ENCODE measurements around the gene TXNRD1.
A peak's percentile ranks its signal among the peaks of the same experiment; 100 is the strongest.

Gene TXNRD1

DNA sequence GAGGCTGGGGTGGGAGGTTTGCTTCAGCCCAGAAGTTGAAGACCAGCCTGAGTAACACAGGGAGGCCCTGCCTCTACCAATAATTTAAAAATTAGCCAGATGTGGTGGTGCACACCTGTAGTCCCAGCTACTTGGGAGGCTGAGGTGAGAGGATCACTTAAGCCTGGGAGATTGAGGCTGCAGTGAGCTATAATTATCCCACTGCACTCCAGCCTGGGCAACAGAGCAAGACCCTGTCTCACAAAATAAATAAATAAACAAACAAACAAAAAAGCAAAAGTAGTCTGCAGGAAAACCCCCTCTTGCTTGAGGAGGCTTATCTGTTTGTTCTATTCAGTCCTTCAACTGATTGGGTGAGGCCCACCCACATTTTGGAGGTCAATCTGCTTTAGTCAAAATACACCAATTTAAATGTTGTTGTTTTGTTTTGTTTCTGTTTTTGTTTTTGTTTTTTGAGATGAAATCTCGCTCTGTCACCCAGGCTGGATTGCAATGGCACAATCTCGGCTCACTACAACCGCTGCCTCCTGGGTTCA is 24.9 kb upstream of the TXNRD1 start:
- POLR2A ChIA-PET: no interaction called here
- Histone ChIP-seq H3K27ac (ENCODE audit: insufficient read depth in 1 of 2, low read depth in 1 of 2, low read length in 2 of 2, poor library complexity in 1 of 2, severe bottlenecking in 2 of 2) (no peak overlapping the region), H3K36me3 (ENCODE audit: control insufficient read depth in 4 of 4, insufficient read depth in 4 of 4, low read length in 3 of 4) (no peaks in the 10 kb centered on the region), H3K4me1 (ENCODE audit: control extremely low read depth in 1 of 4, control insufficient read depth in 4 of 4, insufficient read depth in 4 of 4, low read length in 3 of 4) (no peaks in the 10 kb centered on the region), H3K27me3 (replicated peaks in 2 of 5; ENCODE audit: control insufficient read depth in 4 of 5, insufficient read depth in 5 of 5, low read length in 4 of 5) (no peaks in the 10 kb centered on the region), H3K9me3 (ENCODE audit: control extremely low read depth in 1 of 5, control insufficient read depth in 4 of 5, insufficient read depth in 2 of 5, low read depth in 1 of 5, low read length in 4 of 5) (no peaks in the 10 kb centered on the region), H3K4me3 (ENCODE audit: control insufficient read depth in 1 of 7, extremely low read depth in 1 of 7, insufficient read depth in 4 of 7, low read depth in 2 of 7, low read length in 6 of 7) (no peak overlapping the region)
- CTCF ChIA-PET: no interaction called here
- 96% methylated on average over 3 of the region's 3 CpGs for WGBS (ENCODE audit: insufficient coverage)
- DNase-seq: no peak

DNA sequence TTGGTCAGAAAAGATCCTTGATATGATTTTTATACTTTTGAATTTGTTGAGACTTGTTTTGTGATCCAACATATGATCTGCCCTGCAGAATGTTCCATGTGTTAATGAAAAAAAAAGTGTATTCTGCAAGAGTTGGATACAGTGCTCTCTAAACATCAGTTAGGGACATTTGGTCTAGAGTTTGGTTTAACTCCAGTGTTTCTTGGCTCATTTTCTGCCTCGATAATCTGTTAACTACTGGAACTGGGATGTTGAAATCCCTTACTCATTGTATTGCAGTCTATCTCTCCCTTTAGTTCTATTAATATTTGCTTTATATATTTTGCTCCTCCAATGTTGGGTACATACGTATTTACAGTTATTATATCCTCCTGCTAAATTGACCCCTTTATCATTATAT is 18.3 kb upstream of the TXNRD1 start:
- no peak overlapping the region for H3K4me3 ChIP-seq (ENCODE audit: control insufficient read depth in 1 of 7, extremely low read depth in 1 of 7, insufficient read depth in 4 of 7, low read depth in 2 of 7, low read length in 6 of 7)
- H3K36me3 ChIP-seq (ENCODE audit: control insufficient read depth in 4 of 4, insufficient read depth in 4 of 4, low read length in 3 of 4): no peaks in the 10 kb centered on the region
- ChIA-PET POLR2A (no interaction called here), CTCF (no interaction called here)
- H3K27ac ChIP-seq (ENCODE audit: insufficient read depth in 1 of 2, low read depth in 1 of 2, low read length in 2 of 2, poor library complexity in 1 of 2, severe bottlenecking in 2 of 2): no peak overlapping the region
- H3K9me3 ChIP-seq (ENCODE audit: control extremely low read depth in 1 of 5, control insufficient read depth in 4 of 5, insufficient read depth in 2 of 5, low read depth in 1 of 5, low read length in 4 of 5): peaks cover 0 to 7% (median 3%) of the 10 kb centered on the region in 5 experiments
- no peaks in the 10 kb centered on the region for H3K4me1 ChIP-seq (ENCODE audit: control extremely low read depth in 1 of 4, control insufficient read depth in 4 of 4, insufficient read depth in 4 of 4, low read length in 3 of 4)
- no CpG with 5 or more reads among the region's 2 CpGs for WGBS (ENCODE audit: insufficient coverage)
- DNase-seq: no peak
- no peaks in the 10 kb centered on the region for H3K27me3 ChIP-seq (replicated peaks in 2 of 5; ENCODE audit: control insufficient read depth in 4 of 5, insufficient read depth in 5 of 5, low read length in 4 of 5)

DNA sequence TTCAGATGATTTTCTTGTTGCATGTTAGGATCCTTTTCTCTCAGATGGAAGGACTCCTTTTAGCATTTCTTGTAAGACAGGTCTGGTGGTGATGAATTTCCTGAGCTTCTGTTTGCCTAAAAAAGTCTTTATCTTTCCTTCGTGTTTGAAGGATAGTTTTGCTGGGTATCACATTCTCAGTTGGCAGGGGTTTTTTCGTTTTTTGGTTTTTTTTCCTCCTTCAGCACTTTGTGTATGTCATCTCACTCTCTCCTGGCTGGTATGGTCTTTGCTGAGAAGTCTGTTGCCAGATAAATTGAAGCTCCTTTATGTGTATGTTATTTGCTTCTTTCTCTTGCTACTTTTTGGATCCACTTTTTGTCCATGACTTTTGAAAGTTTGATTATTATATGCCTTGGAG is 15.6 kb upstream of the TXNRD1 start:
- H3K4me3 ChIP-seq (ENCODE audit: control insufficient read depth in 1 of 7, extremely low read depth in 1 of 7, insufficient read depth in 4 of 7, low read depth in 2 of 7, low read length in 6 of 7): no peak overlapping the region
- ChIA-PET POLR2A (no interaction called here), CTCF (interaction anchor here (0.6 to 1.3 kb wide), 5 partner anchors 11 to 932 kb away, joined by 3 to 7 read pairs (median 3); no protein-coding TSS in a partner anchor)
- 100% methylated on average over 1 of the region's 2 CpGs for WGBS (ENCODE audit: insufficient coverage)
- peaks cover 0 to 7% (median 3%) of the 10 kb centered on the region in 5 experiments for H3K9me3 ChIP-seq (ENCODE audit: control extremely low read depth in 1 of 5, control insufficient read depth in 4 of 5, insufficient read depth in 2 of 5, low read depth in 1 of 5, low read length in 4 of 5)
- H3K27ac ChIP-seq (ENCODE audit: insufficient read depth in 1 of 2, low read depth in 1 of 2, low read length in 2 of 2, poor library complexity in 1 of 2, severe bottlenecking in 2 of 2): no peak overlapping the region
- peak in 1 of 3 donors; percentile 13 for DNase-seq
- H3K27me3 ChIP-seq (replicated peaks in 2 of 5; ENCODE audit: control insufficient read depth in 4 of 5, insufficient read depth in 5 of 5, low read length in 4 of 5): no peaks in the 10 kb centered on the region
- no peaks in the 10 kb centered on the region for H3K36me3 ChIP-seq (ENCODE audit: control insufficient read depth in 4 of 4, insufficient read depth in 4 of 4, low read length in 3 of 4)
- no peaks in the 10 kb centered on the region for H3K4me1 ChIP-seq (ENCODE audit: control extremely low read depth in 1 of 4, control insufficient read depth in 4 of 4, insufficient read depth in 4 of 4, low read length in 3 of 4)

DNA sequence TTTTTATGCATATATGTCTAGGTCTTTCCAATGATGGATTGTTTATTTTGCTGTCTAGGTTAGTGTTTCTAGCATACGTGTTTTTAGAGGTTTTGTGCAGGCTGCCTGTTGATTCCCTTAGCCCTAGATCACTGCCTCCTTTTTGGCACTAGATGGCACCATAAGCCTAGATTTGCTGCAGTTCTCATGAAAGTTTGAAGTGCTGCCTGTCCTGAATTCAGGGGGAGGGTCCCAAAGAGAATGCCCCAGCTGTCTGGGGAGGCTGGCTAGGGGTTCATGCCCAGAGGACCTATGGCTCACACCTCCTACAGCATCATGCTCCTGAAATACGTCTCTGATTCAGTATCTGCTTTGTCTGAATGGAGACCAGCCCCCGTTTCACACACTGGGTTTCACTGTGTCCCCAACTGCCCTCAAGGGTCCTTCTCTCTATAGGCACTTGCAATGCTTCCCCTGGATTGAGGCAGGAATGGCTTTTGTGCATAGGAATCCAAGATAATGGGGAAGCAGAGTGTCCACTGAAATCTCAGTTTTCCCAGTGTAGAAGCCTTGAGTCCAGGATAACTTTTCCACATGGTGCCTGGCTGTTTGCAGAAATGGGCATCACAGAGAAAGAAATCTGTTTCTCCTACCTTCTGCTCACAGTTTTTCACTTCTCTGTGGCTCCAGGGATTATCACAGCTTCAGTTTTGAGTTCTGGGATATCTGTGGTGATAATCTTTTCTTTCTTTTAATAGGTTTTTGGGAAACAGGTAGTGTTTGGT is 14.2 kb upstream of the TXNRD1 start:
- H3K9me3 ChIP-seq (ENCODE audit: control extremely low read depth in 1 of 5, control insufficient read depth in 4 of 5, insufficient read depth in 2 of 5, low read depth in 1 of 5, low read length in 4 of 5): peaks cover 0 to 7% (median 3%) of the 10 kb centered on the region in 5 experiments
- WGBS (ENCODE audit: insufficient coverage): 55% methylated on average over 3 of the region's 3 CpGs
- DNase-seq: peak; percentile 67 to 85 (median 80)
- CTCF ChIA-PET: interaction anchor here (0.9 to 1.3 kb wide), 6 partner anchors 9 to 157 kb away, joined by 3 to 6 read pairs (median 4); no protein-coding TSS in a partner anchor
- no peak overlapping the region for H3K4me3 ChIP-seq (ENCODE audit: control insufficient read depth in 1 of 7, extremely low read depth in 1 of 7, insufficient read depth in 4 of 7, low read depth in 2 of 7, low read length in 6 of 7)
- H3K4me1 ChIP-seq (ENCODE audit: control extremely low read depth in 1 of 4, control insufficient read depth in 4 of 4, insufficient read depth in 4 of 4, low read length in 3 of 4): no peaks in the 10 kb centered on the region
- no peaks in the 10 kb centered on the region for H3K36me3 ChIP-seq (ENCODE audit: control insufficient read depth in 4 of 4, insufficient read depth in 4 of 4, low read length in 3 of 4)
- POLR2A ChIA-PET: no interaction called here
- no peaks in the 10 kb centered on the region for H3K27me3 ChIP-seq (replicated peaks in 2 of 5; ENCODE audit: control insufficient read depth in 4 of 5, insufficient read depth in 5 of 5, low read length in 4 of 5)
- no peak overlapping the region for H3K27ac ChIP-seq (ENCODE audit: insufficient read depth in 1 of 2, low read depth in 1 of 2, low read length in 2 of 2, poor library complexity in 1 of 2, severe bottlenecking in 2 of 2)

DNA sequence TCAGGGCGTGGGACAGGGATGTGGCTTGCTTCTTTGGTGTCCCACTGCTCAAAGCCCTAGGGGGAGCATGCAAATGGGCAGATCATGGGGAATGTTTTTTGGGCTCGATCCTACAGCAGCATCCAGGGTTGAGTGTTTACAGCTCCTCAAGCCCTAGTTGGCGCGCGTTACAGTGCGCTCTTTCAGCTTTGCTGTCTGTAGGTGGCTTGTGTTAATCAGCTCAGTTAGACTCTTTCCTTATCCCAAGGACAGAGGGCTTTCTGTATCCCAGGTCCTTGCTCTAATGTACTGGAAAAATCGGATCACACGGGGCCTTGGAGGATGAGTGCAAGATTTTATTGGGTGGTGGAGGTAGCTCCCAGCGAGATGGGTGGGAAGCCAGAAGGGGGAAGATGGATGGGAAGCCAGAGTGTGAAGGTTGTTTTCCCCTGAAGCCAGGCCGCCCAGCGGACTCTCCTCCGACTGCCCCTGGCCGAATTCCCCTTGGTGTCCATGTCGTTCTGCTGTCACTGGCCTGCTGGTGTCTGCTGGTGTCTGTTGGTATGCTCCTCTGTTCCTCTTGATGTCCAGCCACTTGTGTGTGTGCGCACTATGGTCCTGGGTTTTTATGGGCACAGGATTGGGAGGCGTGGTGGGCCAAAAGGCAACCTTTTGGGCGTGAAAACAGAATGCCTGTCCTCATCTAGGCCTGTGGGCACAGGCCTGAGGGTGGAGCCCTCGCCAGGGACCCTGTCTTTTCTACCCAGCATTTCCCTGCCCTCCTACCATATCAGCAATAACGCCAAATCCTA is 10.7 kb upstream of the TXNRD1 start:
- no peak for DNase-seq
- POLR2A ChIA-PET: no interaction called here
- Histone ChIP-seq H3K36me3 (ENCODE audit: control insufficient read depth in 4 of 4, insufficient read depth in 4 of 4, low read length in 3 of 4) (no peaks in the 10 kb centered on the region), H3K27ac (ENCODE audit: insufficient read depth in 1 of 2, low read depth in 1 of 2, low read length in 2 of 2, poor library complexity in 1 of 2, severe bottlenecking in 2 of 2) (no peak overlapping the region), H3K9me3 (ENCODE audit: control extremely low read depth in 1 of 5, control insufficient read depth in 4 of 5, insufficient read depth in 2 of 5, low read depth in 1 of 5, low read length in 4 of 5) (peaks cover 0 to 6% (median 2%) of the 10 kb centered on the region in 5 experiments), H3K4me1 (ENCODE audit: control extremely low read depth in 1 of 4, control insufficient read depth in 4 of 4, insufficient read depth in 4 of 4, low read length in 3 of 4) (no peaks in the 10 kb centered on the region), H3K4me3 (ENCODE audit: control insufficient read depth in 1 of 7, extremely low read depth in 1 of 7, insufficient read depth in 4 of 7, low read depth in 2 of 7, low read length in 6 of 7) (no peak overlapping the region), H3K27me3 (replicated peaks in 2 of 5; ENCODE audit: control insufficient read depth in 4 of 5, insufficient read depth in 5 of 5, low read length in 4 of 5) (no peaks in the 10 kb centered on the region)
- CTCF ChIA-PET: interaction anchor here (1.0 to 2.3 kb wide), 3 partner anchors 19 to 91 kb away, joined by 3 to 6 read pairs (median 3); no protein-coding TSS in a partner anchor
- WGBS (ENCODE audit: insufficient coverage): 95% methylated on average over 16 of the region's 19 CpGs

DNA sequence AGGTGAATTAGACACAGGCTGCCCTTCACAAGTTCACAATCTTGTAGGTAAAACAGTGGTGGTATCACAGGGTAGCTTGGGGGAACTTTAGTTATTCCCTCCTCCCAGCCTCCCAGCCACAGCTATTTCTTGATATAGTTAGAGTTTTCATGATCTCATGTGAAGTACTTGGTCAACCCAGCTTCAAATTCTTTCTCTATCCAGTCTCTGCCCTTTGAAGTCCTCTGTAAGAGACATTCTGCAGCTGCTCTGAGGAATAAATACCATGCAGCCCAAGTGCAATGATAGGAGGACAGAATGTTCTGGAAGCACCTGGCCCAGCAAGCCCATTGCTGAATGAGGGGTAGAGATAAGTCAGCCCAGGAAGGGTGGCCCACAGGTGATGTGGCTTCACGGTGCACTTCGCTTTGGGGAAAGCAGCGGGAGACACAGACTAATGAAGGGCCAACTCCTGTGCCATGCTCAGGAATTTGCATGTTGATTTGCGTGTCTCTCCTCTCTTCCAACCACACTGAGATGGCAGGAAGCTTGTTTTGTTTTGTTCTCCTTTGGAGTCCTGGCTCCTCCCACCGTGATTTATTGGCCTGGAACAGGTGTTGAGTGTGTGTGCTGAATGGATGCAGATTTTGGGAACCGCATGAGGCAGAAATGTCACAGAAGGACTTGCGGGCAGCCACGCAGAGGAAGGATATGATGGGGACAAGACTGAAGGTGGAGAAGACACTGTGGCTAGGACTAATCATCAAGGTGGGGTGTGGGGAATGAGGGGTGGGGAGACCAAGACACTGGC is 8.0 kb upstream of the TXNRD1 start:
- no peak overlapping the region for H3K27ac ChIP-seq (ENCODE audit: insufficient read depth in 1 of 2, low read depth in 1 of 2, low read length in 2 of 2, poor library complexity in 1 of 2, severe bottlenecking in 2 of 2)
- no peaks in the 10 kb centered on the region for H3K9me3 ChIP-seq (ENCODE audit: control extremely low read depth in 1 of 5, control insufficient read depth in 4 of 5, insufficient read depth in 2 of 5, low read depth in 1 of 5, low read length in 4 of 5)
- ChIA-PET POLR2A (no interaction called here), CTCF (interaction anchor here (1.3 kb wide), 1 partner anchor 13 kb away, joined by 6 read pairs; no protein-coding TSS in a partner anchor)
- peak in 2 of 3 donors; percentile 56 to 68 for DNase-seq
- no peak overlapping the region for H3K4me3 ChIP-seq (ENCODE audit: control insufficient read depth in 1 of 7, extremely low read depth in 1 of 7, insufficient read depth in 4 of 7, low read depth in 2 of 7, low read length in 6 of 7)
- H3K4me1 ChIP-seq (ENCODE audit: control extremely low read depth in 1 of 4, control insufficient read depth in 4 of 4, insufficient read depth in 4 of 4, low read length in 3 of 4): no peaks in the 10 kb centered on the region
- no peaks in the 10 kb centered on the region for H3K36me3 ChIP-seq (ENCODE audit: control insufficient read depth in 4 of 4, insufficient read depth in 4 of 4, low read length in 3 of 4)
- H3K27me3 ChIP-seq (replicated peaks in 2 of 5; ENCODE audit: control insufficient read depth in 4 of 5, insufficient read depth in 5 of 5, low read length in 4 of 5): no peaks in the 10 kb centered on the region
- WGBS (ENCODE audit: insufficient coverage): 74% methylated on average over 6 of the region's 8 CpGs
